ENCODE data around the gene CDK13.
"Not testable (repeated sequence)": the region's sequence is repeated elsewhere in the genome, so short reads cannot be mapped to it uniquely, and the experiment has no call there.

CDK13 gene

DNA sequence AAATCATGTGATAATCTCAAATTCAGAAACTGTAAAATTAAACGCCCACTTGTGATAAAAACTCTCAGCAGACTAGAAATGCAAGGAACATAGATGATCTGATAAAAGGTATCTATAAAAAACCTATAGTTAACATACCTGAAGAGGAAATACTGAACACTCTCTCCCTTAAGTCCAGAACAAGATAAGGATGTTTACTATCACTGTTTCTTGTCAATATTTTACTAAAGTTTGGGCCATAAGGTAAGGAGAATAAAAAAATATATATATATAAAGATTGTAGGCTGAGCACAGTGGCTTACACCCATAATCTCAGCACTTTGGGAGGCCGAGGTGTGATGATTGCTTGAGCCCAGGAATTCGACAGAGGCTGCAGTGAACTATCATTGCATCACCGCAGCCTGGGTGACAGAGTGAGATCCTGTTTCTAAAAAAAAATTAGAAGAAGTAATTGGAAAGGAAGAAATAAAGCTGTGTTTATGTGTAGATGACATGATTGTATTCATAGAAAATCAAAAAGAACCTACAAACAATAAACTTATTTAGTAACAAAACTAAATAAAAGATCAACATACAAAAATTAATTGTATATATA is 155.9 kb downstream of the CDK13 start:
- no peak for DNase-seq

DNA sequence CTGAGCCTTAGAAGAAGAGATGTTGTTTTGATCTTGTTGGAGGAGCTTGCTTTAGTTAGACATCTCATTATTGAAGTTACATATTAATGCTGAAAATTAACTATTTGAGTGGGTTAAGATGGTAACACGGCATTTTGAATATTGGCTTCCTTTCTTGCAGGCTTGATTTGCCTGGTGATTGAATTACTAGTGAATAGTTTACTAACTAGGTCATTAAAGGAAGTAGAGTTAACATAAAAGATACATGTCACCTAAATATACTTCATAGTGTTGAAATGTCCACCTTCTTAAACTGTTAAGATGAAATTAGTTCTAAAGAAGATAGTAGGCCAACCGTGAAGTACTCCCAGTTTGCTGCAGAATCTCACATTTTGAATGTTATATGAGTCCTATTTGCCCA is 165.9 kb downstream of the CDK13 start:
- DNase-seq: no peak

DNA sequence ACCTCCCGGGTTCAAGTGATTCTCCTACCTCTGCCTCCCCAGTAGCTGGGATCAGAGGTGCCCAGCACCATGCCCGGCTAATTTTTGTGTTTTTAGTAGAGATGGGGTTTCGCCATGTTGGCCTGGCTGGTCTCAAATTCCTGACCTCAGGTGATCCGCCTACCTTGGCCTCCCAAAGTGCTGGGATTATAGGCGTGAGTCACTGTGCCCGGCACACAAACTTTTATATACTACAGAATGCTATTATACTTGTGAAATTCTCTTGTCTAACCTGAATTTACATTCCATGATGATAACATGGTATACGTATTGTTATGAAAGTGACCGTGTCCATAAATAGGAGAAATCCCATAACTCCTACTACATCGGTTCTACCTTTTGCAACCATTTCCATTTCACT is 167.1 kb downstream of the CDK13 start:
- not testable (repeated sequence) for DNase-seq

DNA sequence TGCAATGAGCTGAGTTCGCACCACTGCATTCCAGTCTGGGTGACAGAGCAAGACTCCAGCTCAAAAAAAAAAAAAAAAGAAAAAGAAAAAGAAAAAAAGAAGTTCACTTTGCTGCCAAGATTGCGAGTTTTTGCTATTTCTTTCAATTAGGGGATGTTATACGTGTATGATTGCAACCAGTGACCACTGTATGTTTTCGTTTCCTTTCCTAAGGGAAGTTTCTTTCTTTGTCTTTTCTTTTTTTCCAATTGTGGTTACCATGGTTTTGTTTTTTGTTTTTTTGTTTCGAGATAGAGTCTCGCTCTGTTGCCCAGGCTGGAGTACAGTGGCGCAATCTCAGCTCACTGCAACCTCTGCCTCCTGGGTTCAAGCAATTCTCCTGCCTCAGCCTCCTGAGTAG is 168.1 kb downstream of the CDK13 start:
- DNase-seq: not testable (repeated sequence)

DNA sequence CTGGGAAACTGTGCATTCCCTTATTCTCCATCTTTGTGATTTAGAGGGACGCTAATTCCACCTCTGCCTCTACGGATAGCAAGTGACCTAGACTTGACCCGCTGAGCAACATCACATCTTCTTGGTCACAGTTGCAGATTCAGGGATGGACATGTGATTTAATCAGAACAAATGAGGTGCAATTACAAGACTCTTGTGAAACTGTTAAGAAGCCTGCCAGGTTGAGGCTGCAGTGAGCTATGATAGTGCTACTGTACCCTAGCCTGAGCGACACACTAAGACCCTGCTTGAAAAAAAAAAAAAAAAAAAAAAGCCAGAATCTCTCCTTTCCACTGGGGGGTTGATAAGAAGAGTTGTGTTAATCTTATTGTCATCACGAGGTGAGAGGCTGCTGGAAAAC is 170.0 kb downstream of the CDK13 start:
- DNase-seq: no peak

DNA sequence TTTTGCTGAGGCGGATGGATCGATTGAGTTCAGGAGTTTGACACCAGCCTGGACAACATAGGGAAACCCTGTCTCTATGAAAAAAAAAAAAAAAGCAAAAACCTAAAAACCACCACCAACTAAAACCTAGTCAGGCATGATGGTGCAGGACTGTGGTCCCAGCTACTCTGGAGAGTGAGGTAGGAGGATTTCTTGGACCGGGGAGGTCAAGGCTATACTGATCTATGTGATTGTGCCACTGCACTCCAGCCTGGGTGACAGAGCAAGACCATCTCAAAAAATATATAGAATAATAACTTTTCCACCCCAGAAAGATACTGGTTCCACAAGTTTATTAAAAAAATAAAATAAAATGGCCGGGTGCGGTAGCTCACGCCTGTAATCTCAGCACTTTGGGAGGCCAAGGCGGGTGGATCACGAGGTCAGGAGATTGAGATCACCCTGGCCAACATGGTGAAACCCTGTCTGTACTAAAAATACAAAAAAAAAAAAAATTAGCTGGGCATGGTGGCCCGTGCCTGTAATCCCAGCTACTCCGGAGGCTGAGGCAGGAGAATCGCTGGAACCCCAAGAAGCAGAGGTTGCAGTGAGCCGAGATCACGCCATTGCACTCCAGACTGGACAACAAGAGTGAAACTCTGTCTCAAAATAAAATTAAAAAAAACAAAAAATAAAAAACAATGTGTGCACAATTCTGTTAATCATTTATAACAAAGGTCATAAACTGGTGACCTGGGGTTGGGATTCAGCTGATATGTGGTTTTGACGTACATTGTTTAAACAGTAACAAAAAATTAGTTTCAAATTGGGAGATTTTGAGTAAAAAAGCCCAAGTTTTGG is 172.3 kb downstream of the CDK13 start:
- not testable (repeated sequence) for DNase-seq

DNA sequence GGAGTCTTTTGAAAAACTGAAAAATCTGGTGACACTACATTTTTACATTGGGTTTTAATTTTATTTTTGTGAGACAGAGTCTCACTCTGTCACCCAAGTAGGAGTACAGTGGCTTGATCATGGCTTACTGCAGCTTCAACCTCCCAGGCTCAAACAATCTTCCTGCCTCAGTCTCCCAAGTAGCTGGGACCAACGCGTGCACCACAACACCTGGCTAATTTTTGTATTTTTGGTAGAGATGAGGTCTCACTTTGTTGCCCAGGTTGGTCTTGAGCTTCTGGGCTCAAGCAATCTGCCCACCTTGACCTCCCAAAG is 172.8 kb downstream of the CDK13 start:
- no peak for DNase-seq

DNA sequence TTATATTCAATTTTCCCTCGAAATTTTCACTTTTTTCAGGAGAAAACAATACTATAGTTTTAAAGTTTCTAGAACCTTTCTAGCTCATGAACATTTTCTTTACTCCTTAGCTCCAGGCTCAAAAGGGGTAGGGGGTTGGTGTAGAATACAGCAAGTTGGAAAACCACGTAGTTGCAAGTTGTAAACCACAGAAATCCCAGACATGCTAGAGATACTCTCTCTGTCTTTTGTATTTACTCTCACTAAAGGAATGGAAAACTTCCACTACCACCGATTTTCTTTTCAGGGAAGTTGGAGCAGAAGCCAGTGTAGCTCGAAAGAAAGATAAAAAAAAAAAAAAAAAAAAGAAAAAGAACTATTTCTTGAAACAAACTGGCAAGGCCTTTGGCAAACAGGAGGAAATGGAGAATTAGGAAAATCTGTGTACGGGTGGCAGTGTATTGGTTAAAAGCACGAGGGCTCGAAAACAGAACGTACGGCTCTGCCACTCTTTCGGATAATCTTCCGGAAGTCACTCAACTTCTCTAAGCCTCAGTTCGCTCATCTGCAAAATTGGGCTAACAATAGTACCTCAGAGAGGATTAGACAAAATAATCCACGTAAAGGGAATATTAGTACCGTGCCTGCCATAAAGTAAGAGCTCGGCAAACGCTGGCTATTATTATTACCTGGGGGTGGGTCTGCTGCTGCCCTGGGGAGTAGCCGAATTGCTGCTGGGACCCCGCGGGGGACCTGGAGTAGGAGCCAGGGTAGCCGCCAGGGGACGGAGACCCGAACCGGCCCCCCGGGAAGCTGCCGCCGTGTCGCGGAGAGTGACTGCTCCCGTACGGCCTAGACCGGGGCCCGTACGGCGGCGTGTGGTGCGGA is 183.7 kb downstream of the CDK13 start:
- no peak for DNase-seq

DNA sequence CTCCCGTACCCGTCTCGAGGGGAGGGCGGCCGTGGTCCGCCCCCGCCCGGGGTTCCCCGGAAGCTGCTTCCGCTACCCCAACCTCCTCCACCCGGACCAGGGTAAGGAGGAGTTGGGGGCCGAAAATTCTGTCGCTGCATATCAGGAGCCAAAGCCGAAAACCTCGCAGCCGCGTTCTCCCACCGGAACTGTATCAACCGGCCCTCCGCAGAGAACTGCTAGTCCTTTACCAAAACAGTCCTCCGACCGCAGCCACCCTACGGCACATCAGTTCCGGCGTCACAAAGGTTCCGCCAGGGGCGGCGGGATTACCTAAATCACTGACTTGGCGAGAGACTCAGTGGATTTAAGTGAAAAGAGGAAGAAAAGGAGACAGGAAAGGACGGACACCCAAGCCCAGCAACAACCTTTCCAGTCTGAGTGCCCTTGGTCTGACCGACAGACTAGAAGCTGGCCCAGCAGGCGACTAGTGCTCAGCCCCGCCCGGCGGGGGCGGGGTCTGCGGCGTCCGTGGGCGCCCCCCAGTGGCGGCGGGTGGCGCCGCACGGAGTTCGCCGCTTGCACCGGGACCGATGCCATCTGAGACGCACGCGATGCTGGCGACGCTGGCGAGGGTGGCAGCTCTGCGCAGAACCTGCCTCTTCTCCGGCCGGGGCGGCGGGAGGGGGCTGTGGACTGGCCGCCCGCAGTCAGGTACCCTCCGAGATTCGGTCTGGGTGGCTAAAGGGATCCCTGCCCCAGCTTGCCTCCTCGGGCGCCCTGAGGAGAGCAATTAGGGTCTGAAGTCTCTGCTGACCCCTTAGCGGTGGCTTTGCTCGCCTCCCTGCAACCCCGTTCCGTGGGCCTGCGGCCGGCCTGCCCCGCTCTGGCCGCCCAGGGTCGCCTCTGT is 184.6 kb downstream of the CDK13 start, which contains the start of the genes MPLKIP and SUGCT:
Gene MPLKIP, minus strand, starts transcription at position 195 of the 889 bp plus-strand sequence. Its CDS starts 55 bp downstream, at position 140.
Gene SUGCT, plus strand, starts transcription at position 578 of the 889 bp plus-strand sequence.
- peak; percentile 83 for DNase-seq

DNA sequence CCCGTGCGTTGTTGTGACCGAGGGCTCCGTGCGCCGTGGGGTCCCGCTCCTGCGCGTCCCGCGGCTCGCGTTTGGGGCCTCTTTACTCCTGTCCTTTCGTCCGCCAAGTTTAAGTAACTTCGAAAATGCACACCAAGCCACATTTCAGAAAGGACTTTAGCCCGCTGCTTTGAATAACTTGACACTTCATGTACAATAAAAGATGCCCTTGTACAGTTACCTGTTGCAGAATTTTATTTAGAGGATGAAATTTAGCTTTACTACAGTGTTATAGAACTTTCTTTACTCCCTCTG is 185.2 kb downstream of the CDK13 start:
- no peak for DNase-seq

DNA sequence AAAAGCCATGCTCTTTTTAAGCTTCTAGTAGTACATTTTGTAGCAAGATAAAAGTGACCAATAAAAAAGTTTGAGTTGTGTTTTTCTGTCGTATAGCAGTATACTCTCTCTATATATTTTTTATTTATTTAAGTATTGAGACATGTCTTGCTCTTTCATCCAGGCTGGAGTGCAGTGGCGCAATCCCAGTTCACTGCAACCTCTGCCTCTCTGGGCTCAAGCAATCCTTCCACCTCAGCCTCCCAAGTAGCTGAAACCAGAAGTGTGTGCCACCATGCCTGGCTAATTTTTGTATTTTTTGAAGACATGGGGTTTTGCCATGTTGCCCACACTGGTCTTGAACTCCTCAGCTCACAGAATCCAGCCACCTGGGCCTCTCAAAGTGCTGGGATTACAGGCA is 187.5 kb downstream of the CDK13 start:
- no peak for DNase-seq

DNA sequence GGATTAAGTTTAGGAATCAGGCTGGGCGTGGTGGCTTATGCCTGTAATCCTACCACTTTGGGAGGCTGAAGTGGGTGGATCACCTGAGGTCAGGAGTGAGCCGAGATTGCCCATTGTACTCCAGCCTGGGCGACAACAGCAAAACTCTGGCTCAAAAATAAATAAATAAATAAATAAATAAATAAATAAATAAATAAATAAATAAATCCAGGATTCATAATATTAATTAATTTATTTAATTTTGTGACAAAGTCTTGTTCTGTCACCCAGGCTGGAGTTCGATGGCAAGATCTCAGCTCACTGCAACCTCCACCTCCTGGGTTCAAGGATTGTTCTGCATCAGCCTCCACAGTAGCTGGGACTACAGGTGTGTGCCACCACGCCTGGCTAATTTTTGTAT is 188.9 kb downstream of the CDK13 start:
- no peak for DNase-seq

DNA sequence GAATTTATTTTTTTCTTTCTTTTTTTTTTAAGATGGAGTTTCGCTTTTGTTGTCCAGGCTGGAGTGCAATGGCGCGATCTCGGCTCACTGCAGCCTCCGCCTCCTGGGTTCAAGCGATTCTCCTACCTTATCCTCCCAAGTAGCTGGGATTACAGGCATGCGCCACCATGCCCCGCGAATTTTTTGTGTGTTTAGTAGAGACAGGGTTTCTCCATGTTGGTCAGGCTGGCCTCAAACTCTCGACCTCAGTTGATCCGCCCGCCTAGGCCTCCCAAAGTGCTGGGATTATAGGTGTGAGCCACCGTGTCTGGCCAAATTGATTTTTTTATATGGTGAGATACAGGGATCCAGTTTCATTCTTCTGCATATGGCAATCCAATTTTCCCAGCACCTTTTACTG is 189.8 kb downstream of the CDK13 start:
- not testable (repeated sequence) for DNase-seq

DNA sequence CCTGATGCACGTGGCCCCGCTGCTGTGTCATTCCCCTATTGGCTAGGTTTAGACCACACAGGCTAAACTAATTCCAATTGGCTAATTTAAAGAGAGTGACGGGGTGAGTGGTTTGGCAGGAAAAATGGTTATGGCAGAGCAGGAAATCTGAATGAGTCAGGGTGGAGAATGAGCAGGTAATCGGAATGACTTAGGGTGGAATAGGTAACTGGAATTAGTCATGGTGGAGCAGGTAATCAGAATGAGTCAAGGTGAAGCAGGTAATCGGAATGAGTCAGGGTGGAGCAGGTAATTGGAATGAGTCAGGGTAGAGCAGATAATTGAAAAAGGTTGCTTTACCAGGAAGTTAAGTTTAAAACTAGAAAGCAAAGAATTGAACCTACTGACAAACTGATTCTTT is 191.9 kb downstream of the CDK13 start:
- not testable (repeated sequence) for DNase-seq

DNA sequence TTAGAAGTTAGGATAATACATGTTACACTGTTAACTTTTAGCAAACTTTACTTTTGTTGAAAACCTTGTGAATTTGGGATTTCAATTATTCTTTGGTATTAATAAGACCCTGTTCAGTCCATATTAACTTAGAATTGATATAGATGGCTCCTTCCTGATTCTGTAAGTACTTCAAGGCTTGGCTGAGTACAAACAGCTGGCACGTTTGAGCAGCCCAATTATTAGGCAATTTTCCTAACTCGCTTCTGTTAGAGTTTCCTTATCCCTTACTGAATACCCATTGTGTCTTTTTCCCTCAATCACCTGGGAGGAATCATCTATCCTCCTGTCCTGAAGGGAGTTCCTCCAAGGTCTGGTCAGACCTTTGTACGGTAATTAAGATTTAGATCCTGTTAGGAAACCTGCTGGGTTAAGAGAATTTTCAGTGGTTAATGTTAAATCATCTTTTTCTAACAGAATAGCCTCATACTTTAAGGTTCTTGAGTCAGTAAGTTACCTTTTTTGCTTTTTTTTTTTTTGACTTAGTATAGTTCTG is 195.6 kb downstream of the CDK13 start:
- not testable (repeated sequence) for DNase-seq

DNA sequence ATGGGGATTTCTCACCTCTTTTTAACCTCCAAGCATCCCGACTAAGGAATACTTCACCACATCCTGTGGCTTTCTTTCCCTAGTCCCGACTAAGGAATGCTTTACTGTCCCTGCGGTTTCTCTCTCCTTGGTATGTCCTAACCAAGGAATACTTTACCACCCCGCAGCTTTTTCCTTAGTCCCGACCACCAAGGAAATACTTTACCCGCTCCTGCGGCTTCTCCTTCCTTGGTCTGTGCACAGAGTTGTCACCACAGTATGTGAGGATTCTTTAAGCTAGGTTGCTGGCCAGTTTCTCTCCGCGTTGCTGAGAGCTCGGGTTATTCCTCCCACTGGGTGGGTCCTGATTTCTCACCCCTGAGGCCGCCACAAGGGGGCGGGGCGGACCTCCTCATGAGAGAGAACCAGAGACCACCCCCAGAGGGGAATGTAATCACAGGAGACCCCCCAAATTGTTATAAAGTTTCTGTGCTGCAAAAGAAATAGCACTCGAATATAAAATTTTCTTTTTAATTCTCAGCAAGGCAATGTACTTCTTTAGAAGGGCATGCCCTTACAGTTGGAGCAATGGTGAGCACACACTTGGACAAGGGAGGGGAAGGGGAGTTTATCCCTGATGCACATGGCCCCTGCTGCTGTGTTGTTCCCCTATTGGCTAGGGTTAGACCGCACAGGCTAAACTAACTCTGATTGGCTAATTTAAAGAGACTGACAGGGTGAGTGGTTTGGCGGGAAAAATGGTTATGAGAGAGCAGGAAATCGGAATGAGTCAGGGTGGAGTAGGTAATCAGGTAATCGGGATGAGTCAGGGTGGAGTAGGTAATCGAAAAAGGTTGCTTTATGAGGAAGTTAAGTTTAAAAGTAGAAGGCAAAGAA is 197.6 kb downstream of the CDK13 start:
- no peak for DNase-seq

DNA sequence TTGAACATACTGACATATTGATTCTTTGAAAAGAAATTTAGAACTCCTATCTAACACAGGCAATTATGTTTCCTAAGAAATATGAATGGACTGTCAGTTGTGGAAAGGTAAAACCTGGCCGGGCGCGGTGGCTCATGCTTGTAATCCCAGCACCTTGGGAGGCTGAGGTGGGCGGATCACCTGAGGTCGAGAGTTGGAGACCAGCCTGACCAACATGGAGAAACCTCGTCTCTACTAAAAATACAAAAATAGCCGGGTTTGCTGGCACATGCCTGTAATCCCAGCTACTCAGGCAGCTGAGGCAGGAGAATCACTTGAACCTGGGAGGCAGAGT is 198.2 kb downstream of the CDK13 start:
- DNase-seq: not testable (repeated sequence)

DNA sequence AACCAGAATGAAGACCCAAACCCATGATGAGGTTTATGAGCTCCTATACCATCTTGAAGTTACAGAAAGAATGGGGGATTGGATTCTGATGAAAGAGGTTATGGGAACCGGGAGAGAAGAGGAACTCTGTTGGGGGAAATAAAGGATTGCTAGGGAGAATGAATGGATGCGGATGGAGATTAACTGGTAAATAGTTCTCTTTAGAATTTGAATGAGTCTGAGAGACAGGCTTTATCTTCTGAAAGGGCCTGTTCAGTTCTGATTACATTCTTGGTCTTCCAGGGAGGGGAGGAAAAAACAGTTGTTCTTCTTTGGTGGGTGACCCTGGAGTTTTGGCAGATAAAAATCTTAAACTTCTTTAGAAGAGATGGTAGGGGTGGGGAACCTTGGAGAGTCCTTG is 198.6 kb downstream of the CDK13 start:
- no peak for DNase-seq

All from NCI-H446 treated with DMSO at 0.1 percent for 48 hours (cell line).